Measurements from ENCODE around the gene IGSF8.
"Not testable (repeated sequence)": the region's sequence is repeated elsewhere in the genome, so short reads cannot be mapped to it uniquely, and the experiment has no call there.

IGSF8 gene

DNA sequence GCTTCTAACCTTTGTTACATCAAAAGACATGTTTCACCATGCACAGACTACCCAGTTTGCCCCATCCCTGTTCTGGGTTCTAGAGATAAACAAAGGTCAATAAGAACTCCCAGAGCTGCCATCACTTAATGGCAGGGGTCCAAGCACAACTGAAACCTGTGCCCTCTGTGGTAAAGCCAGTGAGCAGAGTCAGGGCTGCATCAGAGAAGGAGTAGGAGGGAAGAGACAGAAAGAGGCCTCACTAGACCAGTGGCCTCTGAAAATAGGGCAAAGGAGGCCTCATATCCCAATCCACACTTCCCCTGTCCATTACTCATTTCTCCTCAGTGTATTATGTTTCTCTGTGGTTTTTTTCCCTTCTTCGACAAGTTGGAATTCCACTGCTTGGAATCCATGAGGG lies 27.3 kb upstream of the IGSF8 start:
- DNase-seq = no peak

DNA sequence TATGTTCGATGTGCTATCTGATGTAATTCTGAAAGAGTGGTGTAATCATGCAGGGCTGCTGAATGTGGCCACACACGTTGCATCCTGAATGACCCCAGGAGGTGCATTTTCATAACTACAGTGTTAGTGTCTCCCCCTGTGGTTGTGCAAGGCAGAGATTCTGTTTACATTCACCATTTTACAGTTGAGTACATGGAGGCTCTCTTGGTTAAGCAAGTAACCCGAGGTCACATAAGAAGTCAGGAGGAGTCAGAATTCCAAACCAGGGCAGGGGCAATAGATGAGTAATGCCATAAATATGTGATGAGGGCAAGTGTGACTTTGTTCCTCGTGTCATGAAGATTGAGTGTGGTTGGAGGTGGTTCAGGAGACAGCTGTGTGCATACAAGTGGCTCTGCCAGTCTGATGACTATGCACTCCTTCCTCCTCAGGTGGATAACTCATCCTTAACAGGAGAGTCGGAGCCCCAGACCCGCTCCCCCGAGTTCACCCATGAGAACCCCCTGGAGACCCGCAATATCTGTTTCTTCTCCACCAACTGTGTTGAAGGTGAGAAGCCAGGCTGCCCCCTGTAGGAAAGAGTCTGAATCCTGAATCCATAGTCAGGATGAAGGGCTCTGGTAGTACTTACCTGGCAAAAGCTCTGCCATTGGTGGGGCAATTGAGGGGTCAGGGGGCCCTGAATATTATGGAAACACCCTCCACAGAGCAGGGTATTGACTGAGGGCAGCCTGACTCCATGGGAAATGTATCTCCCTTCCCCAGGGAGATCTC lies 26.5 kb upstream of the IGSF8 start:
- no peak for DNase-seq

DNA sequence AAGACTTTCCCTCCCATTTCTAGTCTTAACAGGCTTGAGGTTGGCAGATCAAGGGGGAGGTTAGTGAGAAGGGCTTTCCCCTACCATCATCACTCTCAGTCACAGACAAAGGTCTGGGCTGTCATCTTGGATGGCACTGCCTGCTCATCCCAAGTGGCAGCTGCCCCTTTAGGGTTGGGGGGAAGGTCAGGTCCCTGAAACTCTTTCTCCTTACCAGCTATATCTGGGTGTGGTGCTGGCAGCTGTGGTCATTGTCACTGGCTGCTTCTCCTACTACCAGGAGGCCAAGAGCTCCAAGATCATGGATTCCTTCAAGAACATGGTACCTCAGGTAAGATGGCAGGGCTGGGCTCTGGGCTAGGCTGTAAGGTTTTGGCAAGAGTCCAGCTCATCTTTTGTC lies 25.3 kb upstream of the IGSF8 start:
- DNase-seq = no peak

DNA sequence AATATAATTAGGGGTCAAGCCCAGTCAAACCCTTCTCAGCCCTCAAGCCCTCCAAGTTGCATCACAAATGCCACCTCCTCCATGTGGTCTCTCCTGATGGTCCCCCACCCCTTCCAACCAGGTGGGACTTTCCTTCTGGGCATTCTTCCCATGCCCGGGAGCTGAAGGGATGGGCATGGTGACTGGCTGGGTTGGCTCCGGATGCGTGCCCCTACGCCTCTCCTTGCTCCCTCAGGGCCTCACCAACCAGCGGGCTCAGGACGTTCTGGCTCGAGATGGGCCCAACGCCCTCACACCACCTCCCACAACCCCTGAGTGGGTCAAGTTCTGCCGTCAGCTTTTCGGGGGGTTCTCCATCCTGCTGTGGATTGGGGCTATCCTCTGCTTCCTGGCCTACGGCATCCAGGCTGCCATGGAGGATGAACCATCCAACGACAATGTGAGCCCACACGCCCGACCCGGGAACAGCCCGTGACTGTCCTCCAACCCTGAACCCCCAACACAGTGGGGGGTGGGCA lies 24.6 kb upstream of the IGSF8 start:
- DNase-seq = no peak

DNA sequence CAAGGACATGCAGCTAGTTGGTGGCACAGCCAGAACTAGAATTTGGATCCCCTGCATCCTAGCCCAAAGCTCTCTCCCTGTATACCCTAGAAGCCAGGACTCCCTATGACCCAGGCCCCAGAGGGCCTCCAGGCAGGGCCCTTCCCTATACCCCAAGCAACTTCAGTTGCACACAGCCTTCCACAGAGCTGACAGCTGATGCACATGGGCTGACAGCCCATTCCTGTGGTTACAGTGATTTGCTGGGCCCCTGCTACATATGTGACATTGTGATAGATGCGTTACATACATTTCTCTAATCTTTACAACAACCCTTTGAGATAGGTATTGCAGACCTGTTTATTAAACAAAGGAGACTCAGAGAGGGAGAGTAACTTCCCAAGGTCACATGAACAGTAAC lies 23.0 kb upstream of the IGSF8 start:
- DNase-seq = no peak

DNA sequence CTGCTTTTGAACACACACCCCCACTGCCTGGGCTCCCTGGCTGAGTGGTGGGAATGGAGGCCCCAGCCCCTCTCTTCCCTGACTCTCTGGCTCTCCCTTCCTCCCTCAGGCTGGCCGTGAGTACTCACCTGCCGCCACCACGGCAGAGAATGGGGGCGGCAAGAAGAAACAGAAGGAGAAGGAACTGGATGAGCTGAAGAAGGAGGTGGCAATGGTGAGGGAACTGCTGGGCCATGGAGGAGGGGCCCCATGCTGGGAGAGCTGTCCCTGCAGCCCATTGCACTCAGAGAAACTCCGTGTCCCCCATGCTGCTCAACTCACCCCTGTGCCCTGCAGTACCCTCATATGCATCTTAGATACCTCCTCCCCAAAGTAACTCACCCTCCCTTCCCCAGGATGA lies 22.4 kb upstream of the IGSF8 start:
- no peak for DNase-seq

DNA sequence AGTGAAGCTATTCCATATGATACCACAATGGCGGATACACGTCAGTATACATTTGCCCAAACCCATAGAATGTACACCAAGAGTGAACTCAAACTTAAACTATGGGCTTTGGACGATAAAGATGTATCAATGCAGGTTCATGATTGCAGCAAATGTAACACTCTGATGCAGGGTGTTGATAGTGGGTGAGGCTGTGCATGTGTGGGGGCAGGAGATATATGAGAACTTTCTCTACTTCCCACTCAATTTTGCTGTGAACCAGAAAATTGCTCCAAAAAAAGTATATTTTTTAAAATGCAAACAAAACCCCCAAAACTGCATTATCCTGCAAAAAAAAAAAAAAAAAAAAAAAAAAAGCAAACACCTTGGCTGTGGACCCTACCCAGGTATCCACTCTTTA lies 20.5 kb upstream of the IGSF8 start:
- DNase-seq = no peak

DNA sequence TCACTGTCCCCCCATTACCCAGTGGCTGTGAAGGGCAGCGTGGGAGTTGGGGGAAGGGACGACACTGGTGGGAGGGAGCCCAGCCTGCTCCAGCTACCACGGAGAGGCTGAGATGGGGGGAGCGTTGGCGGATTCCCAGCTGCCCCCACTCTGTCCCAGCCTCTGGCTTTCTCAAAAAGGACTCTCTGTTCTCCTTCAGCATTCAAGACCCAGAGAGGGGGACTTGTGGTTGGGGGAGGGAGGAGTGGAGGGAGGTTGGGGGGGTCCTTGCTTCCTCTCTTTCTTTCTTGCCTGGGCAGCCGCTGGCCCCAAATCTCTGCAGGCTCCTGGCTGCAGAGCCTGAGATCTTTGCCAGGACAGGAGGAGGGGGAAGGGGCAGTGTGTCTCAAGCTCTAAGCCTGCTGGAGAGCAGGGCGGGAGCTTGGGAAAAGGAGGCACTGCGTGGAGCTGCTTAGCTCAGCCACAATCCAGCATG lies 19.3 kb upstream of the IGSF8 start:
- no peak for DNase-seq

DNA sequence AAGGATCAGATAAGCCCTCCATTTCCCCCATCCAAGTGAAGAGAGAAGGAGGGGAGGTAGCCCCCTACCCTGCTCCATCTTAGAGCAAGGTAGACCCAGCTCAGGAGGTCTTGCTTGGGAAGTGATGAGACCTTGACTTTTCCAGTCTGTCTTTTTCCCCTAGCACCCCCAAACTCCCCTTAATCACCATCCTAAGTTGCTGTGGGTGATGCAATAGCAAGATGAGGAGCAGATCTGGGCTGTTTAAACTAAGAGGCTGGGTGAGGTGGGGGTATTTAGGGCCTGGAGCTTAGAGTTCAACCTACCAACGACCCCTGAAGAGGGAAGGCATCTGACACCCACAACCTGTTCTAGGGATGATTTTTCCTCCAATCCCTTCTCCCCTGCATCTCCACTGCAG lies 18.9 kb upstream of the IGSF8 start:
- no peak for DNase-seq

DNA sequence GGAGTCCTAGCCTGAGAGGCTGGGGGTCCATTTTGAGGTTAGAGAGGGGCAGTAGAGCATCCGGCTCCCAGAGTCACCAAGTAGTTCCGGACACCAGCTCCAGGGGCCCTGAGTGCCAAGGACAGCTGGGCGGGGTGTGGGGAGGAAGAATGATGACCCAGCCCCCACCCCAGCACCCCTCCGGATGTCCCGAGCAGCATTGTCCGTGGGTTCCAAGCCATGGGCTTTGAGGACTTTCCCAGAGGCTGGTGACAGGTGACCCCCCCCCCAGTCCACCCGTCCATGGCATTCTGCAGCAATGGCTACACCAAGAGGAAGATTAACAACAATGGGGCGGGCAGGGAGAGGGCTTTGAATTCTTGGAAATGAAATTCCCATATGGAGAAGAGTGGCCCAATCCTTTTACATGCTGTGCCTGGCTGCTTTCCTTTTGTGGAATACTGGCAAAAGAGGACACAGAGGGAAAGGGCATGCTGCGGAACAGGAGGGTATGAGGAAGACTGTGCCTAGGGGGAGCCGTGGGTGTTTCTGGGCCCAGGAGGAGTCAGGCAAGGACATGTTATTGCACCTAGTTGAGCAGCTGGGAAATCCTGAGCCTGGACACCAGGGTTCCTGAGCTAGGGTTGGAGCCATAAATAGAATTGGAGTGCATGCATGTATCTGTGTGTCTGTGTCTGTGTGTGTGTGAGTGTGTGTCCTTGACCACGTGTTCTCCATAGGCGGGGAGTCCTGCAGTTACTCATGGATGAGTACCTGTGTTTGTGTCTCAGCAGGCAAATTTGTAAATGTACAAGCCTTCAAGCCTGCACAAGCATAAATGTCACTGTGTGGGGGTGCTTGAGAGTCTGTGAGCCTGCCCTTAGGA lies 18.1 kb upstream of the IGSF8 start:
- DNase-seq = no peak

DNA sequence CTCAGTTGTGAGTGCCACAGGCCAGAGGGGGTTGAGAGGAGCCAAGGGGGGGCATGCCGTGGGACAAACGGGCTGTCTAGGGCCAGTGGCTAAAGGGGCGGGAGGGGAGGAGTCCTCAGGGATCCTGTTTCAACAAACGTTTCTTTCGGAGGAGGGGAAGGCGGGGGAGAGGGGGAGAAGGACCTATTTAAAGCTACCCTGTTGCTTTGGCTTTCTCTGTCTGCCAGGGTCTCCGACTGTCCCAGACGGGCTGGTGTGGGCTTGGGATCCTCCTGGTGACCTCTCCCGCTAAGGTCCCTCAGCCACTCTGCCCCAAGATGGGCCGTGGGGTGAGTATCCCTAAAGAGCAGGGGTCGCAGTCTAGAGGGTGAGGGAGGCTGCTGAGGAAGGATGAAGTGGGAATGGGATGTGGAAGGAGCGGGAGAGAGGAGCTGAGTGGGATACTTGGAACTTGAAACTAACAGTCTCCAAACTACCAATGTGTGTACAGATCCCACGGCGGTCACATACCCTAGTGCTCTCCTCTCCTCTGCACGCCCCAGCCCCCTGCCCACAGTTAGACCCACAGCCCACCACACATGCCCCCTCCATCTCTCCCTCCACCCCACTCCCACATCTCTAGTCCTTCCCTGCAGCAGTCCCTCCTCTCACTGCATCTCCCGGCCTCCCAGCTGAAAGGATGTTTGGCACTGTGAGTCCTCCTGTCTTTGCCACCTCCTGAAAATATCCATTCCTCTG lies 17.3 kb upstream of the IGSF8 start, which contains the start of gene ATP1A2:
Gene ATP1A2, plus strand, starts transcription at position 215 of the 738 bp plus-strand sequence. Its CDS starts 103 bp downstream, at position 318.
- DNase-seq = no peak

DNA sequence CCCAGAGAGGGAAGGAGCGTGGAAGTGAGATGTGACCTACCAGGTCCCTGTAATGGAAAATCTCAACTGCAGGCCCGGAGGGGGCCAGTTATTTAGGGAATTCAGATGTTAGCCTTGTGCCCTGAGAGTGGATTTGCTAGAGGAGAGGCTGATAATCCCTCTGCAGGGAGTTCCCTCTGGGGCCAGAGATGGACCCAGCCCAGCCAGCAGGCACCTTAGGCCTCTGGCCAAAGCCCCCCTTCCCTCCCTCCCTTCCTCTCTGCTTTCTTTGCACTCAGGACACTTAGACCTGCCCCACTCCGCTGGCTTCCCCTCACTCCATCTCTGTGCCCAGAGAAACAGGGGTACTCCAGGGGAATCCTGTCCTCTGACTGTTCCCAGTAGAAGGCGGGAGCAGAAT lies 15.7 kb upstream of the IGSF8 start:
- no peak for DNase-seq

DNA sequence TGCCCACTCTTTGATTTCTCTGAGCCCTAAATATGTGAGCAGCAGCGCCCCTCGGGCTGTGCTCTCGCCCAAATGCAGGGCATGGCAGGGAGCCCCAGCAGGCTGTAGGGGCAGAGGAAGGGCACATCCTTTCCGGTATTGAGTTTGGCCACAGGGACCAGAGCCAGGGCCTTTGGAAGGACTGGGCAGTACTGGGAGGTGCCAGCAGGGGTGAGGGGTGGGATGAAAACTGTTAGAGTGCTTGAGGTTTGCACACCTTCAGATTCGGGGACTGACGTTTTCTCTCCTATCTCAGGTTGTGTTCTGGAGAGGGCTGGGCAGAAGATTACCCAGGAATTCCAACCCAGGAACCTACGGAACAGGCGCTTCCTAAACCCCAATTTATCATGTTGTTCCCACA lies 15.0 kb upstream of the IGSF8 start:
- DNase-seq = no peak

DNA sequence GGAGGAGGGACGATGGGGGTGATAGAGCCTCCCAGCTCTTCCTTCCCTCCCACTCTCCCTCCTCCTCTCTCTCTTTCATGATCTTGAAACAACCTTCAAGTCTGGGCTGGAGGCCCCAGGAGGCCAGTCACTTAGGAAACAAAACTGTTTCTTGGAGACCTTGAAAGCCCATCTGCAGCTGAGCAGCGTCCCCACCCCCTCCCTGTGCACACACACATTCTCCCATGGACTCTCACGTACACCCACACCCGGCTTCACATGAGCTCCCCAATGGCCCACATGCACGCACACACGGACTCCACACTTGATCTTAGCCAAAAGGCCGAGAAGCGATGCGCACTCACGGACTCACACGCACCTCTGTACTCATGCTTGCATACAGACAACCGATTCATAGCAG lies 13.9 kb upstream of the IGSF8 start:
- DNase-seq = no peak

DNA sequence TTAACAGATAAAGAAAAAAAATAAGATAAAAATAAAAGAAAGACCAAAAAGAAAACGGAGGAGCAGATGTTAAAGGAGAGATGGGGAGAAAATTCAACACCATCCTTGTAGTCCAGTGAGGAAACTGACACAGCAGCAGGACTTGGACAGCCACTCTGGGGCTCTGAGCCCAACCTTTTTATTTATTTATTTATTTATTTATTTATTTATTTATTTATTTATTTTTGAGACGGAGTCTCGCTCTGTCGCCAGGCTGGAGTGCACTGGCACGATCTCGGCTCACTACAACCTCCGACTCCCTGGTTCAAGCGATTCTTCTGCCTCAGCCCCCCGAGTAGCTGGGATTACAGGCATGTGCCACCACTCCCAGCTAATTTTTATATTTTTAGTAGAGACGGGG lies 13.0 kb upstream of the IGSF8 start:
- not testable (repeated sequence) for DNase-seq

DNA sequence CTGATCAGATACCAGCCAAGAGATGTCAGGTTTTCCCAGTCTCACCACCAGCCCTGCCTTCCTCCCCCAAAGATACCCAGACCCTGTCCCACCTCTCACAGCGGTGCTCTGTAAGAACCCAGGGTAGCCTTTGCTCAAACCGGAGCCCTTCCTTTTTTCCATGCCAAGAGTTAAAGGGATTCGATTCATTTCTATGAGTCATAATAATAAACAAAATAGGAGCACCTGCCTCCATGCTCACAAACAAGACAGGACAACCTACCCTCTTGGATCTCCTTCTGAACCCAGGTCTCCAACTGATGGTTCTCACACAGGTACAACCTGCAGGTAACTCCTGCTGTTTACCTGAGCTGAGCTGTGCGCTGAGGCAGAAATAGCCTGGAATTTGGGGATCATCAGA lies 11.3 kb upstream of the IGSF8 start:
- no peak for DNase-seq

DNA sequence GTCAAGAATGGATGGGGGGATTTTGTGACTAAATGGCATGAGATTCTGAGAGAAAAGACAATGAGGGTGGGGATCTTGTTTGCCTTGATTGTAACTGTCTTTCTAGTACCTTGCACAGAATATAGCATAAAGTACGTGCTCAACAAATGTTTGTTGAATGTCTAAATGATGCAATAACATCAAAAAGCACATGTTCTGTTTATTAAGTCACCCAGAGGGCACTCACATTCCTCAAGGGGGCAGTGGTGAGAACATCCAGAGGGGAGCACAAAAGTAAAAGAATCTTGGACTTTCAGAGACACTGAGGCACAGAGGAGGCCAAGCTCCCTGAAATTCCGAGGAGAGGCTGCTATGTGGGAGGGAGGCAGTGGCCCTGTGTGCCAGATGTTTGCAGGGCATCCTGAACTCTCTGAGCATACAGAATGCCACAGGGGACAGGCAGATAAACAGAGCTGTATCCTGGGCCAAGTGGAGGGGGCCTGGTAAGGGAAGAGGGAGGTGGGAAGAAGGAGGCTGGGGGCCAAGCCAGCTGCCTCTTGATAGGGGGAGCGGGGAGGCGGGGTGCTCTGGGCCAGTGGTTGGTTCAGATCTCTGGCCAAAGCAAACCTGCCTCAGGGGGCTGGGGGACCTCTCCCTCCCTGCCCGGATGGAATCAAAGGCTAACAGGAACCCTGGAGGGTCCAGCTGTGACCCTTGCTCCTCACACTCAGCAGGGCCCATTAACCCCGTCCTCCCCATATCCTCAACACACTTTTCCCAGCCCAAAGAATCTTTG lies 10.7 kb upstream of the IGSF8 start:
- no peak for DNase-seq

DNA sequence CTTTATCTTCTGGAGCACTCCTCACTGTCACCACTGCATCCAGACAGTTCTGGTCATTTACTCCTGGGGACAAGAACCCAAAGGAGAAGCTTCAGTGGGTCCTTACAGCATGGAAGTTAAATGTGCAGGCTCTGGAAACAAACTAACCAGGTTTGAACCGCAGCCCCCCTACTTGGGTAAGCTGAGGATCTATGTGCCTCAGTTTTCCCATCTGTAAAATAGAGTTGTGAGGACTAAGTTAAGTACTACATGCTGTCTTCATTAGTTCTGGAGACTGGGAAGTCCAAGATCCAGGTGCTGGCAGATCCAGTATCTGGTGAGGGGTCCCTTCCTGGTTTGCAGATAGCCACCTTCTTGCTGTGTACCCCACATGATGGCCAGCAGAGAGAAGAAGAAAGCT lies 9.1 kb upstream of the IGSF8 start:
- no peak for DNase-seq

DNA sequence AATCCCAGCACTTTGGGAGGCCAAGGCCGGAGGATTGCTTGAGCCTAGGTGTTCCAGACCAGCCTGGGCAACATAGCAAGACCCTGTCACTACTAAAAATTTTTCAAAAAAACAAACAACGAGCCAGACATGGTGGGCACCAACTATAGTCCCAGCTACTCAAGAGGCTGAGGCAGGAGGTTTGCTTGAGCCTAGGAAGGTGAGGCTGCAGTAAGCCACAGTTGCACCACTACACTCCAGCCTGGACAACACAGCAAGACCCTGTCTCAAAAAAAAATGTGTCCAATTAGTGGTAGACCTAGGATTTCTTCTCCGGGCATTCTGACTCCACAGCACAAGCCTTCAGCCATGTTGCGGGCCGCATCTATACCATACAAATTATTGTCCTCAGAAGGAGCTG lies 6.7 kb upstream of the IGSF8 start:
- no peak for DNase-seq

DNA sequence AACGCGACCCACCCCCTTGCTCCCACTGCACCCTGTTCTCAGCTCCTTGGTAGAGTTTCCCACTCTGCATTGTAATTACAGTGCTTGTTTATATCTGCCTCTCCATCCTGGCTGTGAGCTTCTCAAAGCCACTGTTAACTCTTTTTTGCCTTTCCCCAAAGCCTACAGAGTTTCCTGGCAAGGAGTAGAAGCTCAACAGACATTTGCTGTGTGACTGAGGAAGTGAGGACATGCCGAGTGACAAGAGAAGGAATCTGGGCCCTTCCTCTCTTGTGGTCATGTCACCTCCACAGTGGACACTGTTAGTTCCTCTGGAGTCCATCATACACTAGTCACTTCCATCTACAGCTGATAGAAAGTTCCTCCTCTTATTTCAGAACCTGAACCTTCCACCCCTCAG lies 6.1 kb upstream of the IGSF8 start:
- no peak for DNase-seq

DNA sequence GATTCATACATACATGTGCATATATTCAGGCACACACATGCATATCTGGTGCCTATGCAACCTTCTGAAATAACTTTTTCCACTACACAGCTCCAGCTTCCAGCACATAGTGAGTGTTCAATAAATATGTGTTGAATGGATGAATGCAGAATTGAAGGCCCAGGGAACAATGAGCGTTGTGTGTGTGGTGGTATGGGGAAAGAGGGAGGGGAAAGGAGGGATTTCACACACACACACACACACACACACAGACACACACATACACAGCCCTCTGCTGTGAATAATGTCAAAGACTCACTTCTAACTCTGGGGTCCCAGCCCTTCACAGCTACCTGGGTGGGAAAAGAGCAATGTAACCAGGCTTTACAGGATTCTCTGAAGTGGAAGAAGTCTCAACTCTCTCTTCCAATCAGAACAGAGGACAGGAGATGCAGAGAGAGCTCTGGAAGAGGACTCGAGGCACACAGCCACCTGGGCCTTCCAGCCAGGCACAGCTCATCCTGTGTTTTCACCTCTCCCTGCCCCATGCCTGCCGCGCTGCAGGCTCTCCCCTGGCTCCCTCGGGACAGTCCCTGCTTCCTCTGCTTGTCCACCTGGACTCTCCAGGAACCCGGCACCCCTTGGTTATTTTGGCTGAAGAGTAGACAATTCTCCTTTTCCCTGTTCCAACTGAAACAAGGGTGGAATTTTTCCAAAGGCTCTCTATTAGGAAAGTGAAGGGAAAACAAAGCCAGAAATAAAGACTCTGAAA lies 5.4 kb upstream of the IGSF8 start:
- DNase-seq = no peak
